HG03196 (cell line): ENCODE results near the gene TARDBP.
"Not testable (repeated sequence)": the region's sequence is repeated elsewhere in the genome, so short reads cannot be mapped to it uniquely, and the experiment has no call there.

ENCODE experiments used
- ATAC-seq: cut with Tn5 transposase; IDR thresholded peaks from one replicate; pipeline ENCODE4 v1.9.1; 2021; ENCODE audit not compliant: unreplicated experiment

Gene TARDBP

DNA sequence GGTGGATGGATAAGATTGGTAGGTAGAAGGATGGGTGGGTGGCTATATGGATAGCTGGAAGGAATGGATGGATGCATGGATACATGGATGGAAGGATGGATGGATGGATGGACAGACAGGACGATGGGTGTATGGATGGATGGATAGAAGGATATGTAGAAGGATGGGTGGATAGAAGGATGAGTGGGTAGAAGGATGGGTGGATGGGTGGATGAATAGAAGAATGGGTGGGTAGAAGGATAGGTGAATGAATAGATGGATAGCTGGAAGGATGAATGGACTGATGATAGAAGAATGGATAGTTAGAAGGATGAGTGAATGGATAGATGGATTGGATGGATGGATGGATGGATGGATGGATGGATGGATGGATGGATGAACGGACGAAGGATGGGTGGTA is 29.6 kb downstream of the TARDBP start:
- no peak for ATAC-seq

DNA sequence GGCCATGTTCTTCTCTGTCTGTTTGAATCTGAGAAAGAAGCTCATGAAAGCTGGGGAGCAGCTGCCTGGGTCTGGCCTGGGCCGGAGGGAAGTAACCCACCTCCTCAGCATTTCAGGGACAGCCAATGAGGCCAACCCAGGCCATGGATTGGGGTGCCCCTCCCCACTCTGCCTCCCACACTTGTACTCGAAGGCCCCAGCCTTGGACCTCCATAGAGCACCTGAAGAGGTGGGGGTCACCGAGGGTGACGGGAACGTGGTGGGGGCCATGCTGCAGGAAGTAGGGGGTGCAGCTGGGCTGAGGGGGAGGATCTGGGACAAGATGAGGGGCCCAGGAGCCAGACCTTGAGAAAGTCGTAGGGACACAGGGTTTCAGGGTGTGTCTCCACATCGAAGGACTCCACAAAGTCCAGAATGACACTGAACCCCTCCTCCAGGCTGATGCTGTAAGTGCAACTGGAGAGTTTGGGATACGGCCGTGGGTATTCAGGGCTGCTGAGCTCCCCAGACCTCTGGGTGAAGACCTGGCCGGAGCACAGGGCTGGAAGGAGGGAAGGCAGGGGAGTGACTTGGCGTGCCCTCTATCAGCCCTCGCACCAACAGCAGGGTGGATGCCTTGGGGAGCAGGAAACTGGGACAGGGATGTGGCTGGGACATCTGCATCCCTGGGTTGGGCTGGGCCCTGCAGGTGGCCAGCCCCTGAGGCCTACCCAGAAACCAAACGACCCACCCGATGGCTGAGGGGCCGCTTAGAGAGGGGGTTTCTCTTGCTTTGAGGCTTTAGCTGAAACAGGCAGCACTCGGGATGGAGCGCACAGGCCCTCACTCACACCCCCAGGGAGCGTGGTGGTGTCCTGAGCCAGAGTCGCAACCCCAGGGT is 30.8 kb downstream of the TARDBP start:
- ATAC-seq: no peak

DNA sequence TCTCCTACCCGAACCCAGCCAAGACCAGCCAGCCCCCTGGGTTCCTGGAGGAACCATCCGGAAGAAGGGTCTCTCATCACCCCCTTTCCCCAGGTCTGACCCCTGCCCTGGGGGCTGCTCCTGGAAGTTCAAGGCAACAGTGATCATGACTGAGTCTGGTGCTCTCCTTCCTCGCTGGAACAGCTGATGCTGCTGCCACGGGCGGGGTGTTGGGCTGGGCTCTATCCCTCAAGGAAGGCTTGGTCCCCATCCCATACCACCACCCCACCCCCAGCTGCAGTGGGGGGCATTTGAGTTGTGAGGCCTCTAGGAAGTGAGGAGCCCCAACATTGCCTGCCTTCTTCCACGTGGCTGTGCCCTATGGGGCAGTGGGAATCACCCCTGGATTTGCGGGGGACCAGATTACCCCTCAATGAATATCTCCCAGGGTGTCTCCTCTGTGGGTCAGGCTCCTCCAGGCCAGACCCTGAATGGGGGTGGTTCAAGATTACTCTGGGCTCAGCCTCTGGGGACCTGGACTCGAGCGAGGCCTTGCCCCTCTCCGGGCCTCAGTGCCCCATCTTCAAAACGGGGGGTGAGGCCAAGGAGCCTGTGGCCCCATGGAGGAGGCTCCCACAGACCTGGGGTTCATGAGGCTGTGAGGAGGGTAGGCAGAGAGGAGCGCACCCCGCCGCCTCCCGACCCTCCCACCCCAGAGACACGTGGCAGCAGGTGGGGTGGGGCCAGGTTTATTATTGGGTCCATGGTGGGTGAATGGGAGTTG is 31.8 kb downstream of the TARDBP start:
- ATAC-seq: no peak

DNA sequence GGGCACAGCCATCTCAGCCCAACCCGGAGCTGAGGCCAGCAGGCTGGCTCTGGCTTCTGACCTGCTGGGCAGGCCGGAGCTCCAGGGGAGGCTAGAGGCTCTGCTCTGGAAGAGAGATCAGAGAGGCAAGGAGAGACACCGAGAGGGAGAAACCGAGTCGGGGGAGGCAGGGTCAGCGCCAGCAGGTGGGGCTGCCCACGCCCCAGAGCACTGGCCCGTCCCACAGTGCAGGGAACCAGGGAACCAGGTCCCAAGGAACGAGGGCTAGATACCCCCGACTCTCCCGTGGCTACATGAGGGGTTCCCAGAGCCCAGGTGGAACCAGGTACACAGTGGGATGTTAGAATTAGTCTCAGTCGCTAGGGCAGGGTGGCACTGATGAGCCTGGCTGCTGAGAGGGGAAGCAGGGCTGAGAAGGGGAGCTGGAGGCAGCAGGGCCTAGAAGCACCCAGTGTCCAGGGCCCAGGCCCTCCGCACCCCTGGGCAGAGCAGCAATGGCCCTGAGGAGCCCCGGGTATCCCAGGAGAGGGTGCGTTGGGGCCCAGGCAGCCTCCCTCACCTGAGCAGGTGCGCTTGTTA is 32.5 kb downstream of the TARDBP start:
- ATAC-seq: no peak

DNA sequence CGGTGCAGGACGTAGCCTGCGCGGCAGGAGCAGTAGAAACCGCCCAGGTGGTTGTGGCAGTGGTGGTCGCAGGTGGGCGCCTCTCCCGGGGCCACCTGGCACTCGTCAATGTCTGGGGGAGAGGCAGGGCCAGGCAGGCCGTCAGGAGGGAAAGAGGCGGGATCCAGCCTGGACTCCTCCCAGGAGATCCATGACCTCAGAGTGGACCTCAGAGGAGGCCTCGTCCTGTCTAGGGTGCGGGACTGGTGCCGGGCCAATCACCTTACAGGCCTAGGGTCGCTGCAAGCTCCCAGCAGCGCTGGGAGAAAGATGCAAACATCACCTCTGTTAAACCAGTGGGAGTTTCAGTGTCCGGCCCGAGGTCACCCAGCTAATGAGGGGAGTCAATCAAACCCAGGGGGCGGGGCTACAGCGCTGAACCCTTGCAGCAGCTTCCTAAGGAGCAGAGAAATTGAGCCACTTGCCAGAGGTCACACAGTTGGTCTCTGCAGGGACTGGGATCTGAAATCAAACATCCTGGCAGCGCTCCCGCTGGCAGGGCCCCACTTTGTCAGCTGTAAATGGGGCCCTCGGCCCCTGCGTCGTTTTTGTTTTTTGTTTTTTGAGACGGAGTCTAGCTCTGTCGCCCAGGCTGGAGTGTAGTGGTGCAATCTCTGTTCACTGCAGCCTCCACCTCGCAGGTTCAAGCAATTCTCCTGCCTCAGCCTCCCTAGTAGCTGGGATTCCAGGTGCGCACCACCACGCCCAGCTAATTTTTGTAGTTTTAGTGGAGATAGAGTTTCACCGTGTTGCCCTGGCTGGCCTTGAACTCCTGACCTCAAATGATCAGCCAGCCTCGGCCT is 33.2 kb downstream of the TARDBP start:
- ATAC-seq: no peak

DNA sequence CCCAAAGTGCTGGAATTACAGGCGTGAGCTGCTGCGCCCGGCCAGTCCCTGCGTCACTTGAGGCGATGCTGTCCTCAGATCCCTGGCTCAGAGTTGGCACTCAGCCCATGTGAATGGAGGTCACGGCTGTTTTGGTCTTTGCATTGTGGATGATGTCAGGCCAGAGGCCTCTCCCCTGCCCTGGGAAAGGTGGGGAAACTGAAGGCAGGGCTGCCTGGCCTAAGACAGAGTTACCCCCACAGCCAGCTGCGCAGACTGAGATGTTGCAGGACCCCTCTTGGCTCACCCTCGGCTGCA is 33.8 kb downstream of the TARDBP start:
- ATAC-seq: no peak

DNA sequence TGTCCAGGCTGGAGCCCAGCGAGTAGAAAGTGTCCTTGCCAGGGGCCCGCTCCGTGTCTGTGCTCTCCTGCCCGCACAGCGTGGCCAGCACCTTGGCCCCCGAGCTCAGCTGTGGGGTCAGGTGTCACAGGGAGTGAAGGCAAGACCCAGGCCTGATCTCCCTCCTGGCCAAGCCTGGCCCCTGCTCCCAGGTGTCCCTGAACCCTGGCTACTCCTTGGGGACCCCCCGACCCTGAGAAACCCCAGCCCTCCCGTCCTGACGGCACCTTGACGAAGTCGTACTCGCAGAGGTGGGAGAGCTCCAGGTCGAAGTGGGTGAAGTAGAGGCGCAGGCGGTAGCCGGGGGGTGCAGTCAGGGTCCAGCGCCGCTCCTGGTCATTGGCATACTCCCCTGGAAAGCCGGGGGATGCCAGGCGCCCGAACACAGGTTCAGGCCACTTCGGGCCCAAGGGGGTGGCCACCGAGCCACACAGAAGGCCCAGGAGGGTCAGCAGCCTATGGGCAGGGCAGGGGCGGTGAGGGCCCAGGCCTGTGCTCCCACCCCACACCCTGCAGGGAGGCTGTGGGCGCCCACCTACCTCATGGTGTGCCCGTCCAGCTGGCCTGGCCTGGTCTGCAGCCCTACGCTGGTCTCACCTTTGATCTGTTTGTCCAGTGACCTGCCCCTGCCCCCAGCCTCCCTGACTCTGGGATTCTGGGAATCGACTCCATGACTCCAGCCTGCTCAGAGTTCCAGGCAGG is 34.3 kb downstream of the TARDBP start, which contains the start of gene MASP2:
Gene MASP2, minus strand, starts transcription at position 615 of the 741 bp plus-strand sequence. Its CDS starts 32 bp downstream, at position 583.
- no peak for ATAC-seq

DNA sequence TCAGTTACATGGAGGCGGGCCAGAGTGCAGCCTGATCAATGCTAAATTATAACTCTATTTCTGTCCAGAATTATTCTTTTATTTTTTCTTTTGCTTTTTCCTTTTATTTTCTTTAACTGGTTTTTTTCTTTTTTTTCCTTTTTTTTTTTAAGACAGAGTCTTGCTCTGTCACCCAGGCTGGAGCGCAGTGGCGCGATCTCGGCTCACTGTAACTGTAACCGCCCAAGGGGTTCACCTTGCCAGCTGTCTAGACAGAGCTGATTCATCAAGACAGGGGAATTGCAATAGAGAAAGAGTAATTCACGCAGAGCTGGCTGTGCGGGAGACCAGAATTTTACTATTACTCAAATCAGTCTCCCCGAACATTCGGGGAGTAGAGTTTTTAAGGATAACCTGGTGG is 38.7 kb downstream of the TARDBP start:
- ATAC-seq: not testable (repeated sequence)

DNA sequence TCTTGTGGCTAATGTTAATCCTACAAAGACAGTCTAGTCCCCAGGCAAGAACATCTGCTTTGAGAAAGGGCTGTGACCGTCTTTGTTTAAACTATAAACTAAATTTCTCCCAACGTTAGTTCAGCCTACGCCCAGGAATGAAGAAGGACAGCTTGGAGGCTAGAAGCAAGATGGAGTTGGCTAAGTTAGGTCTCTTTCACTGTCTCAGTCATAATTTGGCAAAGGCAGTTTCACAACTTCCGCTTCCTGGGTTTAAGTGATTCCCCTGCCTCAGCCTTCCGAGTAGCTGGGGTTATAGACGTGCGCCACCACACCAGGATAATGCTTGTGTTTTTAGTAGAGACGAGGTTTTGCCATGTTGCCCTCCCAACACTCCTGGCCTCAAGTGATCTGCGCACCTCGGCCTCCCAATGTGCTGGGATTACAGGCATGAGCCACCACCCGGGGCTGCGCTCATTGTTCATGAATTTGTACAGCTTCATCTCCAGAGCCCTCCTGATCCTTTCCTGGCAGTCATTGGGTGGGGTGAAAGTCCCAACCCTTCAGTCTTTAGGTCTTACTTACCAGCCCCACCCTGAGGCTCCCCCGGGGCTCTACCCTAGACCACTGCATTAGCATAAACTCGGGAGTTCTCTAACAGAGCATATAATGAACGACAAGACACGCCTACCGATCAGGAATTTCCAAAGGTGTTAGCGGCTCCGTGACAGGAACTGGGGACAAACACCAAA is 39.5 kb downstream of the TARDBP start:
- ATAC-seq: no peak

DNA sequence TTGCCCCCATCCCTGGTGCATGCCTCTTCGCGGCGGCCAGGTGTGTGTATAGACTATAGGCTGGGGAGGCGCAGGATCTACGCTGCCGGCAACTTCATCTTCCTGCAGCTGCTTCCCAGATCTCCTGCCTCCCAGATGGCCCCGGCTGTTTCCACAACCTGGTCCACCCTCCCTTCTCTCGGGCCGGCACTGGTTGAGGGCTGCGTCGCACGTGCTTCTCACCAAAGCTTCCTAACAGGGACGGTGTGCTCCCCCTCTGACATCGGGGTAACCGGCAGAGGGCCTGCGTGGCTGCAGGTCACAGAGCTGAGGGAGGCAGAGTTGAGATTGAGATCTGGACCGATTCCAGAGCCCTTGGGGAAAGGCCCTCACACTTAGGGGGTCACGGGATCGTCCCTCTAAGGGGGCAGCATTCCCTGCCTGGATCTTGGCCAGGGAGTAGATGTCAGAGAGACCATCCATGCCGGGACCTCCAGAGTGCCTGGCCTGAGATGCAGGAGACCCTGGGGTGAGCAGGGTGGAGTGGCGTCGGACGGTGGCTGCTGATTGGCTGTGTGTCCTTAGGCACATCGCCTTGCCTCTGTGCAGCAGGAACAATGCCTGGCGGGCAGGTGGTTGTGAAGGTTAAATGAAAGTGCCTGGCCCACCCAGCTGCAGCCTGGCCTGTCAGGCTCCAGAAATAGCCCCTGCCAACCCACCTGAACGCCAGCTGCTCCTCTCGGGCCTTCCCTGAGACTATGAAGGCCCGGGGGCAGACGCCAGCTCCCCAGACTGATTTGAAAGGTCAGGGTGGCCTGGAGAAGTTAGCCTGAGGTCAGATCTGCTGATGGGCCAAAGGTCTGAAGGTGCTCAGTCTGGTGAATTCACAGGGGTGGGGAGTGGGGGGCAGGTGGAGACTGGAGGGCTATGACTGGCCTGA is 40.6 kb downstream of the TARDBP start:
- ATAC-seq: no peak

DNA sequence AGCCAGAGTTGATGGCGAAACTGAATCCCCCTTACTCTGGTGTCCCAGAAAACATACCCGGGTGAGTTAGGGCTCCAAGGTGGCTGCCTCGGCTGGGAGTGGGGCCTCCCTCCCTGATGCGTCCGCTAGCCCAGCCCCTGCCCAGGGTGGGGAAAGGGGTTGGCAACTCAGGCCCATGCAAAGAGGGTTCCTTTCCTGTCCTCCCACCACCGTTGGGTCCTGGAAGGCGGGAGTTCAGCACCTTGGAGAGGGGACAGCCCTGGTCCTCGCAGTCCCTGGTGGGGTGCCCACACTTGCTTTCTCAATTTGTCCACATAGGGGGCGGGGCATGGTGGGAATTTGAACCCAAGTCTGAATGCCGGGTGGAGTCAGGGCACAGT is 41.3 kb downstream of the TARDBP start:
- ATAC-seq: no peak

DNA sequence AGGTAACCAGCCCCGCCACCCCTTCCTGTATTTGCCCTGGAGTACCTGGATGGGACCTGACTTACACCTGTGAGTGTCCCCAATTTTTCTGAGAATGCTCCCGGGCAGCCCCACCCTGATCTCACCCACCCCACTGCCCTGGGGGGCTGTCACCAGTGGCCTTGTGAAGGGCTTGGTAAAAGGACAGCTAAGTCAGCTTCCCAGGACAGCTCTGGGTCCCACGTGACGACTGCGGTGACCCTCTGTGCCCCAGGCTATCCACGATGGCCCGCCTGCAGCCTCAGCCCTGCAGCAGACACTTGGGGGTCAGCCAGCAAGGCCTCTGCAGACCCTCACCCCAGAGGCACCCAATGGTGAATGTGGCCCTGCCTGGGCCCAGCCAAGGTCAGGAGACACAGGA is 41.7 kb downstream of the TARDBP start:
- no peak for ATAC-seq

DNA sequence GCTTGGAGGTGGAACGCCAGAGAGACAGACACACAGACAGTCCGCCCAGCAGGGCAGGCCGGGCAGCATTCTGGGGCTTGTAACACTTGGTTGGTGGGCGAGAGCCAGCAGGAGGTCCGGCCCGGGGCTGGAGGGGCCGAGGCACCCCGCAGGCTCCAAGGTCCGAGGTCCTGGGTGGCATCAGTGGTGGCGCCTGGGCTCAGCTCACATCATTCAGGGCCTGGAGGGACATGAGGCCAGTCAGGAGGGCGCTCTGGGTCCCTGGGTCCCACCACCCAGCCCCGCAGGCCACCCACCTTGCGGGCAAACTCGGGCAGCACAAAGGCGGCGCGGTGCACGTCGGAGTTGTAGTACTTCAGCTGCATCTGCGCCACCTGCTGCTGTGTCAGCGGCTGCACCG is 42.2 kb downstream of the TARDBP start:
- no peak for ATAC-seq

DNA sequence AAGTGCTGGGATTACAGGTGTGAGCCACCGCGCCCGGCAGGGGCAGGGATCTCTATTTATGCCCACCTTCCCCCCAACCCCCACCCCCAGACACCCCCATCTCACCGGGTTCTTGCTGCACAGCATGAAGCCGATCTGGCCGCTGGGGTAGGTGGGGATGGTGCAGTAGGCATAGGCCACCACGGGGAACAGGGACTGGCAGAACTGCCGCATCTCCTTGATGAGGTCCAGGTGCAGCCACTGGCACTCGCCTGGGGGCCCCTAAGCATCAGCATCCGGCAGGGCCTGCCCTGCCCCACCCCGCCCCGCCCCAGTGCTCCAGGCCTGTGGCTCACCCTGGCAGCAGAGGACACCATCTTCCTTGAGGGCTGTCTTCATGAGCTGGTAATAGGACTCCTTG is 43.2 kb downstream of the TARDBP start:
- ATAC-seq: no peak

DNA sequence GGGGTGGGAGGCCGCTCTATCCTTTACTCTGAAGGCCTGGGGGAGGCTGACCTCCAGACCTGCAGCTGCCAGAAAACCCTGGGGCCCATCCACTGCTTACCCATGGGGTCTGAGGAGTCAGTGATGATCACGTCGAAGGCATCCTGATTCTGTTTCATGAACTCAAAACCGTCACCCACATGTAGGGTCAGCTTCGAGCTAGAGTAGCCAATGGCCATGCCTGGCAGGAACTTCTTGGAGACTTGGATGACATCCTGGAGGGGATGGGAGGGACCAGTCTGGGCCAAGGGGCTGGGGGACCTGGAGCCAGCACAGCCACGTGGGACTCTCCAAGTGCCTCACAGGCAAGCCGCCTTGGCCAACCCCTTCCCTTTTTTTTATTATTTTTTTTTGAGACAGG is 44.0 kb downstream of the TARDBP start:
- no peak for ATAC-seq

DNA sequence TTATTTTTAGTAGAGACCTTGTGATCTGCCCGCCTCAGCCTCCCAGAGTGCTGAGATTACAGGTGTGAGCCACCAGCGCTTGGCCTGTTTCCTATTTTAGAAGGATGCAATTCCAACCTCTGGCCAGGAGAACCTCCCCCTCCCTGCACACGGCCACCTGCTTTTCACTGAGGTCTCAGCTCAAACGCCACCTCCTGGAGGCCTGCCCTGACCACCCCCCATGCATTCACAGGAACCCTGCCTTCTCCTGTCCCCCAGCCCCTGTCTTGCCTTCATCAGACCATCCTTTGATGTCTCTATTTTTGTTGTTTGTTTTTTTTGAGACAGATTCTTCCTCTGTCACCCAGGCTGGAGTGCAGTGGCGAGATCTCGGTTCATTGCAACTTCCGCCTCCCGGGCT is 45.0 kb downstream of the TARDBP start:
- no peak for ATAC-seq

DNA sequence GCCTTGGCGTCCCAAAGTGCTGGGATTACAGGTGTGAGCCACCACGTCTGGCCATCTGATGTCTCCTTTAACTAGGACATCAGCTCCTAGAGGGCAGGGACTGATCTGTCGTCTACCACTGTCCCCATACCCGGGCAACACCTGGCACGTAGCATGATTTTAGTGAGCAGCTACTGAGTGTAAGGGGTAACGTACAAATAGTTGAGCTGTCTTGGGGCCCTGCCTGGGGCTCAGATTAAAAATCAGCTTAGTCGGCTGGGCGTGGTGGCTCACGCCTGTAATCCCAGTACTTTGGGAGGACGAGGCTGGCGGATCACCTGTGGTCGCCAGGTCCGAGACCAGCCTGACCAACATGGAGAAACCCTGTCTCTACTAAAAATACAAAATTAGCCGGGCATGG is 45.6 kb downstream of the TARDBP start:
- no peak for ATAC-seq

DNA sequence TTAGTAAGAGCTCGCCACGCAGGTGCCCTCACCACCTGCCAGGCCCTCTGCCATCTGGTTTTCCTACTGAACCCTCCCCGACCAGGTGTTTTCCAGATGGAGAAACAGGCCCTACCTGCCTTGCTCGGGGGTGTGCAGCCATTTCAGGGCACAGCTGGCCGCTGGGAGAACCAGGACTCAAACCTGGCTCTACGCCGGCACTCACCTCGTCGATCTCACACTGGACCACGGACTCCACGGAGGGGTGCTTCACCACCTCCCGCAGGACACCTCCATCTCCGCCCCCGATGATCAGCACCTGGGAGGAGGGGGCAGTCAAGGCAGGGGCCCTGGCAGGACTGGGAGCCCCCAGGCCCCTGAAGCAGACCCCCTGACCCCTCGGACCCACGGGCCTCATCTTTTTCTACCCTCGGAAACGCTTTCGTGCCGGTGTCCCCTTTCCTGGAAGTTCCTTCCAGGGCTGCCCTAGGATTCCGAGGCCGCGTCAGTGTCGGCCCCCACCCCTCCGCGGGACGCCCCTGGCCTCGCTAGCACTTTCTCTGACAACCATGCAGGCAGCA is 46.2 kb downstream of the TARDBP start:
- no peak for ATAC-seq
